ENCODE data around the gene CHRNA10.

GRCh38 chr11:3655547-3655946, 15.6 kb downstream of the CHRNA10 start:
- TF ChIP-seq CTCF (IDR thresholded peaks at IDR 0.05; ENCODE audit: low read depth, low read length, poor library complexity, severe bottlenecking) (no peak), EZH2phosphoT487 (IDR thresholded peaks at IDR 0.05; ENCODE audit: borderline replicate concordance, low read length) (no peak)
